IMR-90 (cell line): ENCODE measurements around the gene IRAK1.

Experiments used
- BHLHE40 ChIP-seq: fragments of 150-350 bp; IDR thresholded peaks from 2 replicates; pipeline ENCODE4 v1.6.1; 2016; ENCODE audit warnings: mild to moderate bottlenecking, low read depth, low read length
- CHD1 ChIP-seq: IDR thresholded peaks from 2 replicates; pipeline ENCODE4 v1.6.1; 2012; ENCODE audit warnings: low read depth, low read length, improper control_type of control experiment
- MAFK ChIP-seq: IDR thresholded peaks from 2 replicates; pipeline ENCODE4 v1.6.1; 2012; ENCODE audit warnings: low read depth, low read length, improper control_type of control experiment
- MXI1 ChIP-seq: IDR thresholded peaks from 2 replicates; pipeline ENCODE4 v1.6.1; 2012; ENCODE audit warnings: low read depth, mild to moderate bottlenecking, low read length, moderate library complexity, borderline replicate concordance
- POLR2A ChIP-seq: IDR thresholded peaks from 2 replicates; pipeline ENCODE4 v1.6.1; 2012; ENCODE audit warnings: mild to moderate bottlenecking, low read depth, low read length
- RAD21 ChIP-seq: IDR thresholded peaks from 2 replicates; pipeline ENCODE4 v1.6.1; 2012; ENCODE audit warnings: low read length, improper control_type of control experiment
- RFX5 ChIP-seq: IDR thresholded peaks from 2 replicates; pipeline ENCODE4 v1.8.0; 2012; ENCODE audit warnings: low read depth, mild to moderate bottlenecking, low read length, moderate library complexity
- SMC3 ChIP-seq: fragments of 150-350 bp; IDR thresholded peaks from 2 replicates; pipeline ENCODE4 v1.6.1; 2016; ENCODE audit warnings: low read depth, mild to moderate bottlenecking, antibody characterized with exemption, low read length, moderate library complexity
- TF ChIP-seq, protein P1 (sequence below): conservative IDR thresholded peaks from 2 replicates; pipeline ENCODE4 v1.5.1; 2012; ENCODE audit warnings: mild to moderate bottlenecking, low read depth, low read length, improper control_type of control experiment

DNA sequence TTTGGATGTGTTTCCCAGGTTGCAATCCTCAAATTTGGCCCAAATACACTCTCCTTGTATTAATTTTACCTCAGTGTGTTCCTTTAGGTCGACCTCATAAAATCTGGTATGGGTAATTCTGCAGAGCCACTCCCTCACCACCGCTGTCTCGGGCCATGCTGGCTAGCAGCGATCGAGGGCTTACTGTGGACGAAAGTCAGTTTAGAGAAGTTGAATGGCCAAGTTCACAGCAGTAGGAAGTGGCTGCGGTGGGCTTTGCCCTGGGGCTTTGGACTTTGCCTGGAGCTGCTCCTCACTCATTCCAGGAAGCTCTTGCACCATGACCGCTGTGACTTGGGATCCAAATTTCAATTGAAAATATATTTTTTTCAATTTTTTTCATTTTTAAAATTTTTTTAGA is 27.5 kb downstream of the IRAK1 start:
- TF ChIP-seq POLR2A (no peak), MAFK (no peak), RAD21 (no peak), CHD1 (no peak), BHLHE40 (no peak), RFX5 (no peak), SMC3 (no peak), MXI1 (no peak)
- TF ChIP-seq, protein P1, sequence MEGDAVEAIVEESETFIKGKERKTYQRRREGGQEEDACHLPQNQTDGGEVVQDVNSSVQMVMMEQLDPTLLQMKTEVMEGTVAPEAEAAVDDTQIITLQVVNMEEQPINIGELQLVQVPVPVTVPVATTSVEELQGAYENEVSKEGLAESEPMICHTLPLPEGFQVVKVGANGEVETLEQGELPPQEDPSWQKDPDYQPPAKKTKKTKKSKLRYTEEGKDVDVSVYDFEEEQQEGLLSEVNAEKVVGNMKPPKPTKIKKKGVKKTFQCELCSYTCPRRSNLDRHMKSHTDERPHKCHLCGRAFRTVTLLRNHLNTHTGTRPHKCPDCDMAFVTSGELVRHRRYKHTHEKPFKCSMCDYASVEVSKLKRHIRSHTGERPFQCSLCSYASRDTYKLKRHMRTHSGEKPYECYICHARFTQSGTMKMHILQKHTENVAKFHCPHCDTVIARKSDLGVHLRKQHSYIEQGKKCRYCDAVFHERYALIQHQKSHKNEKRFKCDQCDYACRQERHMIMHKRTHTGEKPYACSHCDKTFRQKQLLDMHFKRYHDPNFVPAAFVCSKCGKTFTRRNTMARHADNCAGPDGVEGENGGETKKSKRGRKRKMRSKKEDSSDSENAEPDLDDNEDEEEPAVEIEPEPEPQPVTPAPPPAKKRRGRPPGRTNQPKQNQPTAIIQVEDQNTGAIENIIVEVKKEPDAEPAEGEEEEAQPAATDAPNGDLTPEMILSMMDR = no peak
